DMS53 treated with DMSO at 0.1 percent for 48 hours (cell line): ENCODE results near the gene CEP192.

Source experiments
- DNase-seq: peaks from one replicate; lab custom pipeline; 2025; ENCODE audit not compliant: unreplicated experiment; lab: John Stamatoyannopoulos, UW

Gene CEP192

GRCh38 chr18:13138420-13139139, 147.4 kb downstream of the CEP192 start:
- DNase-seq, result no peak

GRCh38 chr18:13139885-13140450, 148.8 kb downstream of the CEP192 start:
- DNase-seq, result peak; percentile 33

GRCh38 chr18:13141209-13141608, 150.0 kb downstream of the CEP192 start:
- no peak for DNase-seq

GRCh38 chr18:13145636-13146190, 154.6 kb downstream of the CEP192 start:
- DNase-seq, result no peak

- DNase-seq, result peak; percentile 82
These were observed 156.0 kb downstream of the CEP192 start for GRCh38 chr18:13147130-13147529.

GRCh38 chr18:13151656-13152055, 160.5 kb downstream of the CEP192 start:
- no peak for DNase-seq

GRCh38 chr18:13158428-13158827, 167.3 kb downstream of the CEP192 start:
- DNase-seq, result no peak

GRCh38 chr18:13159579-13159978, 168.4 kb downstream of the CEP192 start:
- DNase-seq, result peak; percentile 79

- no peak for DNase-seq
These were observed 170.2 kb downstream of the CEP192 start for GRCh38 chr18:13161276-13161899.

GRCh38 chr18:13163167-13163927, 172.2 kb downstream of the CEP192 start:
- no peak for DNase-seq

GRCh38 chr18:13164406-13164805, 173.2 kb downstream of the CEP192 start:
- no peak for DNase-seq

GRCh38 chr18:13165636-13166423, 174.7 kb downstream of the CEP192 start:
- DNase-seq, result no peak

- DNase-seq, result no peak
These were observed 182.5 kb downstream of the CEP192 start for GRCh38 chr18:13173578-13174145.
